NCI-H510A (cell line): ENCODE data around the gene SLC45A2.
"Not testable (repeated sequence)": the region's sequence is repeated elsewhere in the genome, so short reads cannot be mapped to it uniquely, and the experiment has no call there.

Source experiments
- DNase-seq: peaks from one replicate; lab custom pipeline; 2025; lab: John Stamatoyannopoulos, UW

The SLC45A2 gene

DNA sequence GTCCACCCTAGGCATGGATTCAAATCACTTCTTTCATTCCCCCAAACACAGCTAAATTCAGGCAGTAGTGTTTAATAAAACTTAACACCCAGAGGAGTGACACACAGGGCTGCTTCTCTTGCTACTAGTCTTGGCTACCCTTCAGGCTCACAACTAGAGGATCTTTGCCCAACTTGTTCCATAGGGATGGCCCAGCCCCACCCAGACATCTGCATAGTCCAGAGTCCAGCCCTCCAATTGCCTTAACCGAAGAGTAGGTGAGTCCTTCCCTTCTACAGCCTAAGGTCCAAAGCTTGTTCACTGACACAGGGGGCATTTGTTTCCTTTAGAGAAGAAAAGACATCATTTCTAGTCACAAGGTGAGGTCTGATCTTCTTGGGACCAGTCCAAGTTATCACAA lies 63.5 kb downstream of the SLC45A2 start:
- DNase-seq: no peak

DNA sequence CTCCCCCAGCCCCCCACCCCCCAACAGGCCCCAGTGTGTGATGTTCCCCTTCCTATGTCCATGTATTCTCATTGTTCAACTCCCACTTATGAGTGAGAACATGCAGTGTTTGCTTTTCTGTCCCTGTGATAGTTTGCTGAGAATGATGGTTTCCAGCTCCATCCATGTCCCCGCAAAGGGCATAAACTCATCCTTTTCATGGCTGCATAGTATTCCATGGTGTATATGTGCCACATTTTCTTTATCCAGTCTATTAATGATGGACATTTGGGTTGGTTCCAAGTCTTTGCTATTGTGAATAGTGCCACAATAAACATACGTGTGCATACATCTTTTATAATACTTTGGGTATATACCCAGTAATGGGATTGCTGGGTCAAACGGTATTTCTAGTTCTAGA lies 69.6 kb downstream of the SLC45A2 start:
- not testable (repeated sequence) for DNase-seq

DNA sequence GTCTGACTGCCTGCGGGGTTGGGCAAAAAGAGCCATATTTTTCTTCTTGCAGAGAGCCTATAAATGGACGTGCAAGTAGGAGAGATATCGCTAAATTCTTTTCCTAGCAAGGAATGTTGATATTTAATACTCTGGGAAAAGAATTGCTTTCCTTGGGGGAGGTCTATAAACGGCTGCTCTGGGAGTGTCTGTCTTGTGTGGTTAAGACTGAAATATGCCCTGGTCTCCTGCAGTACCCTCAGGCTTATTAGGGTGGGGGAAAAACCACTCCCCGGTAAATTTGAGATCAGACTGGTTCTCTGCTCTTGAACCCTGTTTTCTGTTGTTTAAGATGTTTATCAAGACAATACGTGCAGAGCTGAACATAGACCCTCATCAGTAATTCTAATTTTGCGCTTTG lies 78.2 kb downstream of the SLC45A2 start:
- not testable (repeated sequence) for DNase-seq

DNA sequence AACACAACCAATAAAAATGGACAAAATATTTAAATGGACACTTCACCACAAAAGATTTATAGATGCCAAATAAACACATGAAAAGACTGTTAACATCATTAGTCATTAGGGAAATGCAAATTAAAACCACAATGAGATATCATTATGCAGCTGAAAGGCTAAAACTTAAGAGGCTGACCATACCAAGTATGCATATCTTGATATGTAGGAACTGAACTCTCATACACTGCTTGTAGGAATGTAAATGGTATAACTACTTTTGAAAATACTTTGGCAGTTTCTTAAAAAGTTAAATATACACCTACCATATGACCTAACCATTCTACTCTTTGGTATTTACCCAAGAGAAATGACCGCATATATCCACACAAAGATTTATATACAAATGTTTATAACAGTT lies 79.1 kb downstream of the SLC45A2 start:
- DNase-seq: no peak

DNA sequence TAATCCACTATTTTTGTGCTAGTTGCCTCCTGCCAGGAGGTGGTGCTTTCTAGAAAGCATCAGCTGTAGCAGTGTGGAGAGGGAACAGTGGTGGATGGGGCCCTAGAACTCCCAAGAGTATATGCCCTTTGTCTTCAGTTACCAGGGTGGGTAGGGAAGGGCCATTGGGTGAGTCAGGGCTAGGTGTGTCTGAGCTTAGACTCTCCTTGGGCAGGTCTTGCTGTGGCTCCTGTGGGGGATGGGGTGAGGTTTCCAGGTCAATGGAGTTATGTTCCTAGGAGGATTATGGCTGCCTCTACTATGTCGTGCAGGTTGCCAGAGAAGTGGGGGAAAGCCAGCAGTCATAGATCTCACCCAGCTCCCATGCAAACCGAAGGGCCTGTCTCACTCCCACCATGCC lies 81.4 kb downstream of the SLC45A2 start:
- no peak for DNase-seq

DNA sequence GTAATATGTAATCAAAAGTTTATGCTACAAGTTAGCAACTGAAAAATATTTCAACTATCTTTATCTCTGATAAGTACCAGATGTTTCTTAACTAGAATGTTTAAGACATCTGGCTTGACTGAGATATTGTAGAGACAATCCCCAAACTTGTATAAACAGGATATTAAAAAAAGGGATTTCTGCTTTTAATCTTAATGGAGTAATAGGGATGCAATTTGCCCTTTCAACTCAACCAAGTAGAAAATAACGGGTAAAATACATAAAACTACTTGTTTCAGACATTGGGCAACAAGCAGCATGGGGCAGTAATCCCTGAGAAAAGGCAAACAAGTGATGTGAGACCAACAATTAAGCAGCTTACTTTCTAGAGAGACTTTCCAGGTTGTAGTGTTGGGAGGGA lies 83.3 kb downstream of the SLC45A2 start:
- DNase-seq: no peak
